Esophagus mucosa (tissue), 1 donor: ENCODE results near the gene PREX1. TPM values are rescaled to one million over a fixed set of nuclear protein-coding genes. Genes with fewer than 3 reads are reported as not detected.

ENCODE experiments used
- total RNA-seq: library from RNA; stranded (reverse); gene quantifications from one replicate; pipeline ENCODE4 v1.2.4, GENCODE V29; 2023
- donor health status: DM: yes; HTN: yes; CAD: no.

Gene PREX1
- total RNA-seq, 1 donor from 2014 or later, result 2.7 TPM

Other genes starting within 250 kb of the PREX1 start
- gene ARFGEF2, start 93.7 kb upstream of the PREX1 start, total RNA-seq, result 22.6 TPM
- 62.2 TPM for gene CSE1L, start 218.3 kb upstream of the PREX1 start, total RNA-seq